HepG2 (cell line): ENCODE results near the gene FLT3LG. TPM values are rescaled to one million over a fixed set of nuclear protein-coding genes. Genes with fewer than 3 reads are reported as not detected.

Experiments
- ARHGAP35 ChIP-seq: sonication (generic); formaldehyde crosslinking; IDR thresholded peaks from 2 replicates; pipeline ENCODE4 v1.9.0; 2022; ENCODE audit warnings: mild to moderate bottlenecking, inconsistent platforms, moderate library complexity, missing genetic modification reagents, borderline replicate concordance
- ATF7 ChIP-seq, 2 experiments: fragments of 450-650 bp in 1 of 2; sonication (generic) in 1 of 2; formaldehyde crosslinking in 1 of 2; IDR thresholded peaks; 2 replicates each; pipeline versions ENCODE4 v1.4.0 to v1.6.1; 2016 to 2020; ENCODE audit warnings: antibody characterized with exemption in 1 of 2, mild to moderate bottlenecking in 1 of 2, missing genetic modification reagents in 1 of 2
- CC2D1A ChIP-seq: sonication (generic); formaldehyde crosslinking; IDR thresholded peaks from 2 replicates; pipeline ENCODE4 v1.8.1; 2023; ENCODE audit warnings: mild to moderate bottlenecking, missing genetic modification reagents
- CHCHD3 ChIP-seq: sonication (generic); formaldehyde crosslinking; IDR thresholded peaks from 2 replicates; pipeline ENCODE4 v1.8.0; 2022; ENCODE audit warnings: mild to moderate bottlenecking, missing genetic modification reagents, moderate library complexity
- DZIP1 ChIP-seq: sonication (generic); formaldehyde crosslinking; IDR thresholded peaks from 2 replicates; pipeline ENCODE4 v1.5.0; 2020; ENCODE audit warnings: mild to moderate bottlenecking, missing genetic modification reagents
- E2F1 ChIP-seq: sonication (generic); formaldehyde crosslinking; IDR thresholded peaks from 2 replicates; pipeline ENCODE4 v1.5.0; 2020; ENCODE audit warnings: missing genetic modification reagents
- HMG20B ChIP-seq: conservative IDR thresholded peaks from 2 replicates; pipeline ENCODE4 v1.6.1; 2016; ENCODE audit warnings: missing genetic modification reagents, missing compliant biosample characterization
- HOXA3 ChIP-seq: sonication (generic); formaldehyde crosslinking; IDR thresholded peaks from 2 replicates; pipeline ENCODE4 v1.5.0; 2020; ENCODE audit warnings: missing genetic modification reagents
- ISL2 ChIP-seq: sonication (generic); formaldehyde crosslinking; IDR thresholded peaks from 2 replicates; pipeline ENCODE4 v1.5.0; 2020; ENCODE audit warnings: missing genetic modification reagents
- JUNB ChIP-seq: sonication (generic); formaldehyde crosslinking; IDR thresholded peaks from 2 replicates; pipeline ENCODE4 v1.8.0; 2022; ENCODE audit warnings: missing genetic modification reagents, mild to moderate bottlenecking, borderline replicate concordance
- LBX2 ChIP-seq: sonication (generic); formaldehyde crosslinking; IDR thresholded peaks from 2 replicates; pipeline ENCODE4 v1.5.0; 2020; ENCODE audit warnings: missing genetic modification reagents, mild to moderate bottlenecking, borderline replicate concordance
- MAFG ChIP-seq: sonication (generic); formaldehyde crosslinking; IDR thresholded peaks from 2 replicates; pipeline ENCODE4 v1.5.1; 2020; ENCODE audit warnings: mild to moderate bottlenecking, missing genetic modification reagents
- MTA1 ChIP-seq: sonication (generic); formaldehyde crosslinking; IDR thresholded peaks from 2 replicates; pipeline ENCODE4 v1.4.0; 2020; ENCODE audit warnings: missing genetic modification reagents, mild to moderate bottlenecking, borderline replicate concordance
- NBN ChIP-seq: fragments of 450-650 bp; conservative IDR thresholded peaks from 2 replicates; pipeline ENCODE4 v1.6.1; 2017
- NR0B2 ChIP-seq: sonication (generic); formaldehyde crosslinking; IDR thresholded peaks from 2 replicates; pipeline ENCODE4 v1.4.0; 2020; ENCODE audit warnings: mild to moderate bottlenecking, missing genetic modification reagents
- RBFOX2 ChIP-seq: fragments of 200-400 bp; formaldehyde crosslinking; IDR thresholded peaks from 2 replicates; pipeline ENCODE4 v1.6.1; 2017; ENCODE audit warnings: low read depth, mild to moderate bottlenecking, low read length
- TRAFD1 ChIP-seq: sonication (generic); formaldehyde crosslinking; IDR thresholded peaks from 2 replicates; pipeline ENCODE4 v1.5.1; 2020; ENCODE audit warnings: missing genetic modification reagents, mild to moderate bottlenecking, borderline replicate concordance
- ZFX ChIP-seq: sonication (generic); formaldehyde crosslinking; IDR thresholded peaks from 2 replicates; pipeline ENCODE4 v1.4.0; 2020; ENCODE audit warnings: mild to moderate bottlenecking, low read depth, missing genetic modification reagents, moderate library complexity
- ZNF205 ChIP-seq: IDR thresholded peaks from 2 replicates; pipeline ENCODE4 v1.6.1; 2018; ENCODE audit warnings: missing biosample characterization, missing genetic modification reagents
- ZNF558 ChIP-seq: sonication (generic); formaldehyde crosslinking; IDR thresholded peaks from 2 replicates; pipeline ENCODE4 v1.9.0; 2022; ENCODE audit warnings: mild to moderate bottlenecking, missing genetic modification reagents, borderline replicate concordance
- ZNF598 ChIP-seq: sonication (generic); formaldehyde crosslinking; IDR thresholded peaks from 2 replicates; pipeline ENCODE4 v1.5.1; 2020; ENCODE audit warnings: mild to moderate bottlenecking, missing genetic modification reagents, borderline replicate concordance
- ZNF614 ChIP-seq: IDR thresholded peaks from 2 replicates; pipeline ENCODE4 v1.6.1; 2018; ENCODE audit warnings: missing biosample characterization, missing genetic modification reagents, inconsistent platforms, borderline replicate concordance
- ZNF761 ChIP-seq: sonication (generic); formaldehyde crosslinking; conservative IDR thresholded peaks from 2 replicates; pipeline ENCODE4 v1.4.0; 2020; ENCODE audit warnings: mild to moderate bottlenecking, missing genetic modification reagents
- polyA plus RNA-seq, 8 experiments: library from polyadenylated mRNA; depleted of rRNA in 3 of 8; stranded (reverse) in 7 of 8; unstranded in 1 of 8; fragments of >200 nt; fragmentation: Illumina TruSeq in 4 of 8; extraction: Trizol in 4 of 8; gene quantifications; 2 replicates each; pipeline versions ENCODE4 v1.2.1 to v1.2.3, GENCODE V29; 2011 to 2016; ENCODE audit warnings: low read depth in 4 of 8, missing spikeins in 1 of 8, mixed read lengths in 1 of 8; ENCODE audit not compliant: insufficient read depth in 1 of 8
- total RNA-seq, 5 experiments: library from RNA; depleted of rRNA; stranded (reverse); fragments of >200 nt; fragmentation: Illumina TruSeq; extraction: Trizol; gene quantifications; 2 replicates each; pipeline ENCODE4 v1.2.3, GENCODE V29; 2016; ENCODE audit warnings: low read depth in 1 of 5

FLT3LG gene
- total and polyA plus RNA-seq, 2 of the 13 experiments (the other 11 are each of a cell fraction or from before 2014, with no cell fraction given) = 1.5 to 2.6 TPM

- TF ChIP-seq DZIP1 = no peak
- peak; percentile 73 for TF ChIP-seq ZFX (CRISPR knock-in tag)
- peak; percentile 94; the same call in 1 of the 2 replicates for TF ChIP-seq ZNF598 (CRISPR knock-in tag)
- no peak for TF ChIP-seq ZNF614 (CRISPR knock-in tag)
- TF ChIP-seq TRAFD1 (CRISPR knock-in tag) = no peak
- peak; percentile 69 for TF ChIP-seq RBFOX2
- no peak; the same call in 1 of the 2 replicates for TF ChIP-seq ISL2 (CRISPR knock-in tag)
- no peak for TF ChIP-seq CHCHD3 (CRISPR knock-in tag)
- TF ChIP-seq HOXA3 (CRISPR knock-in tag) = peak; percentile 86
- no peak for TF ChIP-seq E2F1 (CRISPR knock-in tag)
- TF ChIP-seq ZNF761 (CRISPR knock-in tag) = 0 out of 2 replicates have a peak, but pooled peaks have one; percentile 52
- TF ChIP-seq CC2D1A (CRISPR knock-in tag) = no peak
- no peak for TF ChIP-seq ZNF205 (CRISPR knock-in tag)
- no peak; the same call in 1 of the 2 replicates for TF ChIP-seq HMG20B (CRISPR knock-in tag)
- no peak; the same call in 1 of the 2 replicates for TF ChIP-seq ARHGAP35
- no peak for TF ChIP-seq NBN
- no peak; the same call in 1 of the 2 replicates for TF ChIP-seq LBX2
- TF ChIP-seq JUNB (CRISPR knock-in tag) = no peak
- TF ChIP-seq ZNF558 (CRISPR knock-in tag) = no peak
- no peak for TF ChIP-seq NR0B2 (CRISPR knock-in tag)
- TF ChIP-seq MTA1 (CRISPR knock-in tag) = peak; percentile 39; the same call in 1 of the 2 replicates
- TF ChIP-seq ATF7 (IDR thresholded peaks at IDR 0.05) = no peak
- TF ChIP-seq ATF7 (CRISPR knock-in tag; IDR thresholded peaks at IDR 0.05) = 0 out of 2 replicates have a peak, but pooled peaks have one; percentile 33
- no peak for TF ChIP-seq MAFG (CRISPR knock-in tag)
These were observed 30.5 kb upstream of the FLT3LG start (continued) for GRCh38 chr19:49443366-49444099.
